ENCODE data around the gene C17orf113. TPM values are rescaled to one million over a fixed set of nuclear protein-coding genes. Genes with fewer than 3 reads are reported as not detected.

C17orf113 gene
- total and polyA plus RNA-seq, 2 experiments from 2014 or later: 0.29 to 2.1 TPM

GRCh38 chr17:42052346-42052877, 2.0 kb upstream of the C17orf113 start (continued):
- no peak for TF ChIP-seq ZNF462 (CRISPR knock-in tag; IDR thresholded peaks at IDR 0.05)
- no peak for TF ChIP-seq ZNF114 (CRISPR knock-in tag; IDR thresholded peaks at IDR 0.05)
- no peak for TF ChIP-seq CTCF (conservative IDR thresholded peaks at IDR 0.05; ENCODE audit: low read depth in 2 of 2)
- no peak for TF ChIP-seq ETS1 (IDR thresholded peaks at IDR 0.05)
- TF ChIP-seq ZNF331 (CRISPR knock-in tag; IDR thresholded peaks at IDR 0.05; ENCODE audit: low read depth): no peak

GRCh38 chr17:42051645-42052044, 1.2 kb upstream of the C17orf113 start:
- no peaks in the 10 kb centered on the region for H3K9me3 Mint-ChIP-seq
- Histone ChIP-seq H3K79me2 (replicated peaks; ENCODE audit: insufficient read depth) (no peaks in the 10 kb centered on the region), H3K9me2 (ENCODE audit: insufficient read depth) (no peaks in the 10 kb centered on the region), H4K20me1 (replicated peaks; ENCODE audit: insufficient read depth) (no peaks in the 10 kb centered on the region), H3K4me1 (ENCODE audit: insufficient read depth) (peaks cover 34% of the 10 kb centered on the region), H3K36me3 (ENCODE audit: insufficient read depth) (no peaks in the 10 kb centered on the region), H3K4me3 (no peak overlapping the region), H3K4me2 (peak overlapping the region; percentile 84; the same call in 1 of the 2 replicates), H2AFZ (no peak overlapping the region), H3F3A (replicated peaks; ENCODE audit: low read depth) (0 out of 2 replicates have a peak, but pooled peaks cover 7% of the 10 kb centered on the region), H3K27ac (ENCODE audit: low read depth) (no peak overlapping the region), H3K27me3 (ENCODE audit: insufficient read depth) (no peaks in the 10 kb centered on the region)
- H3K36me3 Mint-ChIP-seq (ENCODE audit: low read depth): no peaks in the 10 kb centered on the region
- peaks cover 52% of the 10 kb centered on the region for H3K4me1 Mint-ChIP-seq
- DNase-seq (ENCODE audit: low spot score): no peak
- H3K4me3 Mint-ChIP-seq: peak overlapping the region; percentile 42; the same call in 2 of the 3 replicates
- ATAC-seq: no peak
- H3K27ac Mint-ChIP-seq: no peak overlapping the region
- peaks cover 22% of the 10 kb centered on the region for H3K27me3 Mint-ChIP-seq (ENCODE audit: insufficient read depth, low read depth, poor library complexity)
- no peak for TF ChIP-seq ETS1 (IDR thresholded peaks at IDR 0.05)
- TF ChIP-seq ZNF114 (CRISPR knock-in tag; IDR thresholded peaks at IDR 0.05): no peak
